DND-41 (cell line): ENCODE data around the gene METTL24.

Experiments
- ATAC-seq: fragments of 200-7000 bp; cut with Tn5 transposase; 3 replicates; pipeline ENCODE4 v1.9.1; 2021; ENCODE audit warnings: low read depth; ENCODE audit not compliant: insufficient read depth
- DNase-seq: peaks from one replicate; pipeline ENCODE4 v3.0.0-alpha.2; 2020
- H2AFZ ChIP-seq: 2 replicates; pipeline ENCODE4 v1.6.0; 2012; ENCODE audit warnings: low read depth, low read length
- H3K27ac ChIP-seq: 2 replicates; pipeline ENCODE4 v1.5.1; 2012; ENCODE audit warnings: low read length, inconsistent platforms
- H3K27me3 ChIP-seq: fragments of 200-600 bp; sonication (generic); 2 replicates; pipeline ENCODE4 v1.6.0; 2012; ENCODE audit warnings: low read length, mild to moderate bottlenecking, inconsistent platforms; ENCODE audit not compliant: insufficient read depth, poor library complexity
- H3K36me3 ChIP-seq: 2 replicates; pipeline ENCODE4 v1.5.1; 2012; ENCODE audit warnings: low read length, inconsistent platforms; ENCODE audit not compliant: insufficient read depth
- H3K4me1 ChIP-seq: 2 replicates; pipeline ENCODE4 v1.5.1; 2012; ENCODE audit warnings: mild to moderate bottlenecking, low read length; ENCODE audit not compliant: insufficient read depth
- H3K4me2 ChIP-seq: 2 replicates; pipeline ENCODE4 v1.6.0; 2012; ENCODE audit warnings: mild to moderate bottlenecking, moderate library complexity, low read length, inconsistent platforms; ENCODE audit not compliant: insufficient read depth
- H3K4me3 ChIP-seq, 2 experiments: fragments of 200-600 bp in 1 of 2; shearing (Covaris generic) in 1 of 2; 2 replicates each; pipeline ENCODE4 v1.5.1; 2012 to 2016; ENCODE audit warnings: inconsistent platforms in 2 of 2, low read length in 2 of 2, mild to moderate bottlenecking in 2 of 2, low read depth in 1 of 2, moderate library complexity in 1 of 2
- H3K79me2 ChIP-seq: 2 replicates; pipeline ENCODE4 v1.6.0; 2012; ENCODE audit warnings: low read length, inconsistent platforms; ENCODE audit not compliant: insufficient read depth
- H3K9ac ChIP-seq: 2 replicates; pipeline ENCODE4 v1.6.0; 2012; ENCODE audit warnings: low read depth, mild to moderate bottlenecking, inconsistent platforms, low read length, moderate library complexity
- H3K9me3 ChIP-seq: 2 replicates; pipeline ENCODE4 v1.5.1; 2012; ENCODE audit warnings: low read length, moderate library complexity, mild to moderate bottlenecking, inconsistent platforms; ENCODE audit not compliant: insufficient read depth, severe bottlenecking
- H4K20me1 ChIP-seq: 2 replicates; pipeline ENCODE4 v1.6.0; 2012; ENCODE audit warnings: low read length; ENCODE audit not compliant: insufficient read depth
- EZH2 ChIP-seq: IDR thresholded peaks from 3 replicates; pipeline ENCODE4 v1.6.1; 2012; ENCODE audit warnings: borderline replicate concordance, low read depth, mild to moderate bottlenecking, moderate library complexity, low read length, inconsistent platforms; ENCODE audit not compliant: severe bottlenecking
- TF ChIP-seq, protein P1 (sequence below): IDR thresholded peaks from 2 replicates; pipeline ENCODE4 v1.5.1; 2012; ENCODE audit warnings: borderline replicate concordance, low read length, moderate library complexity, mild to moderate bottlenecking; ENCODE audit not compliant: poor library complexity, severe bottlenecking; ENCODE audit errors: extremely low read depth

Gene METTL24

DNA sequence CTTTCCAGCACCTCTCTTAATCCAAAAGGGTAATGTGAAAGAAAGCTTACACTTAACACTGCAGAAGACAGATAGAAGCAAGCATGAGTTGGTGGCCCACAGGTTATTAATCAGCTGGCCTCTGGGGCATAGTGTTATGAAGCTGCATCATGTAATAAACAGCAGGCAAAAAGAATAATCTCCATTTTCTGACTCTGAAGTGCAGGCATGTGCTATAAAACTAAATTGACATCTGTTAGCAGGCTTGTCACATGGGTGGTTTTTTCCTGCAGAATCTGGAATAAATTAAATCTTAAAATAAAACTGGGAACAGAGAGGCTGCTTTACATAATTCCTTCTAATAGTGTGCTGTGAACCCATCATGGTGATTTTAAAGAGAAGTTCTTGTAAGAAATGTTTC lies 73.3 kb downstream of the METTL24 start:
- Histone ChIP-seq H3K9me3 (peaks cover 4% of the 10 kb centered on the region), H3K27me3 (peaks cover 5% of the 10 kb centered on the region), H3K27ac (no peak overlapping the region), H3K4me1 (no peaks in the 10 kb centered on the region), H3K79me2 (no peaks in the 10 kb centered on the region), H3K4me2 (no peak overlapping the region), H2AFZ (no peak overlapping the region), H3K4me3 (no peak overlapping the region), H4K20me1 (no peaks in the 10 kb centered on the region), H3K36me3 (no peaks in the 10 kb centered on the region), H3K9ac (no peak overlapping the region)
- TF ChIP-seq EZH2 = no peak
- TF ChIP-seq, protein P1, sequence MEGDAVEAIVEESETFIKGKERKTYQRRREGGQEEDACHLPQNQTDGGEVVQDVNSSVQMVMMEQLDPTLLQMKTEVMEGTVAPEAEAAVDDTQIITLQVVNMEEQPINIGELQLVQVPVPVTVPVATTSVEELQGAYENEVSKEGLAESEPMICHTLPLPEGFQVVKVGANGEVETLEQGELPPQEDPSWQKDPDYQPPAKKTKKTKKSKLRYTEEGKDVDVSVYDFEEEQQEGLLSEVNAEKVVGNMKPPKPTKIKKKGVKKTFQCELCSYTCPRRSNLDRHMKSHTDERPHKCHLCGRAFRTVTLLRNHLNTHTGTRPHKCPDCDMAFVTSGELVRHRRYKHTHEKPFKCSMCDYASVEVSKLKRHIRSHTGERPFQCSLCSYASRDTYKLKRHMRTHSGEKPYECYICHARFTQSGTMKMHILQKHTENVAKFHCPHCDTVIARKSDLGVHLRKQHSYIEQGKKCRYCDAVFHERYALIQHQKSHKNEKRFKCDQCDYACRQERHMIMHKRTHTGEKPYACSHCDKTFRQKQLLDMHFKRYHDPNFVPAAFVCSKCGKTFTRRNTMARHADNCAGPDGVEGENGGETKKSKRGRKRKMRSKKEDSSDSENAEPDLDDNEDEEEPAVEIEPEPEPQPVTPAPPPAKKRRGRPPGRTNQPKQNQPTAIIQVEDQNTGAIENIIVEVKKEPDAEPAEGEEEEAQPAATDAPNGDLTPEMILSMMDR = no peak
- no peak for ATAC-seq
- DNase-seq = no peak

DNA sequence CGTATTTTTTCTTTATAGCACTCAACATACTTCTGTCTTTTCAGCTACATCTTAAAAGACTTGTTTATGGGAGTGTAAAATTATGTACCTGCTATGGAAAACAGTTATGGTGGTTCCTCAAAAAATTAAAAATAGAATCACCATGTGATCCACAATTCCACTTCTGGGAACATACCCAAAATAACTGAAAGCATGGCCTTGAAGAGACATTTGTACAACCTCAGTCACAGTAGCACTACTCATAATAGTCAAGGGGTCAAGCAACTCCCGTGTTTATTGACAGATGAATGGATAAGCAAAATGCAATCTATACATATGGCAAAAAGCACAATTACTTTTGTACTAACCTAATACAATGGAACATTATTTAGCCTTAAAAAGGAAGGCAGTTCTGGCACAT lies 74.5 kb downstream of the METTL24 start:
- H3K9ac ChIP-seq = no peak overlapping the region
- no peak overlapping the region for H3K4me3 ChIP-seq
- peaks cover 5% of the 10 kb centered on the region for H3K9me3 ChIP-seq
- H3K4me2 ChIP-seq = no peak overlapping the region
- TF ChIP-seq EZH2 = no peak
- TF ChIP-seq, protein P1 = no peak
- H3K27ac ChIP-seq = no peak overlapping the region
- ATAC-seq = no peak
- H3K79me2 ChIP-seq = no peaks in the 10 kb centered on the region
- no peaks in the 10 kb centered on the region for H4K20me1 ChIP-seq
- no peaks in the 10 kb centered on the region for H3K4me1 ChIP-seq
- no peaks in the 10 kb centered on the region for H3K36me3 ChIP-seq
- no peak overlapping the region for H2AFZ ChIP-seq
- H3K27me3 ChIP-seq = peaks cover 5% of the 10 kb centered on the region
- DNase-seq = no peak

DNA sequence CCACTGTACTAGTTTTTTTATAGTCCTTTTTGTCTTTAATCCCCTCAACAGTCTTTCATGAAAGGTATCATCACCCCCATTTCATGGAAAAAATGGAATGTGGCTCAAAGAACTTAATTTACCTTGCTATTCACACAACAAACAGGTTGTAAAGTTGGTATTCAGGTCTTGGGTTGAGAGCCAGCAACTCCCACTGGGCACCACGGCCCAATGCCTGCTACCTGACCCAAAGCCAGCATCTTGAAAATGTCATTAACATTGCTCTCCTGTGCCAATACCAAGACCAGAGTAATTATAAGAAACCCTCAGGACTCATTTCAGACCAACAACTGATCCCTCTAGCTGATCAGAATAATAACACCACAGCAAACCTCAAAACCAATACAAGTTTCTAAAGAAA lies 75.7 kb downstream of the METTL24 start:
- no peak for DNase-seq
- TF ChIP-seq, protein P1 = no peak
- TF ChIP-seq EZH2 = no peak
- Histone ChIP-seq H3K27me3 (peaks cover 5% of the 10 kb centered on the region), H3K27ac (no peak overlapping the region), H2AFZ (no peak overlapping the region), H3K79me2 (no peaks in the 10 kb centered on the region), H3K9ac (no peak overlapping the region), H3K4me3 (no peak overlapping the region), H3K4me1 (no peaks in the 10 kb centered on the region), H4K20me1 (no peaks in the 10 kb centered on the region), H3K36me3 (no peaks in the 10 kb centered on the region), H3K9me3 (peaks cover 5% of the 10 kb centered on the region), H3K4me2 (no peak overlapping the region)
- no peak for ATAC-seq
